ENCODE measurements around the gene SRBD1. TPM values are rescaled to one million over a fixed set of nuclear protein-coding genes. Genes with fewer than 3 reads are reported as not detected.
A peak's percentile ranks its signal among the peaks of the same experiment; 100 is the strongest.

SRBD1 gene
- total RNA-seq, 1 donor = 22.4 TPM

DNA sequence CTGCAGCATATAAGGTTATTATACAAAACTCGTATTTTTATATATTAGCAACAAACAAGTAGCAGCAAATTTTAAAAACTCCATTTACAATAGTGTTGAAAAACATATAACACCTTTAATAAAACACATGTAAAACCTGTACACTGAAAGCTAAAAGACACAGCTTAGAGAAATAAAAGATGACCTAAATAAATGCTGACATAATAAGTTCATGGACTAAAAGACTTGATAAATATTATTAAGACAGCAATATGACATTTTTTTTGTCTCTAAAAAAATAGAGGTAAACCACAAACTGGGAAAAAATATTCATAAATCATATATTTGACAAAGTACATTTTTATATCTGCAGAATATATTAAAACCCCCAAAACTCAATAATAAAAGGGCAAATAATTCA is 201.4 kb downstream of the SRBD1 start:
- TF ChIP-seq CTCF (IDR thresholded peaks at IDR 0.05; ENCODE audit: insufficient read depth, low read length) = no peak
- DNase-seq (ENCODE audit: low read depth) = no peak
- no peak overlapping the region for H3K4me3 ChIP-seq (ENCODE audit: low read depth, low read length)

DNA sequence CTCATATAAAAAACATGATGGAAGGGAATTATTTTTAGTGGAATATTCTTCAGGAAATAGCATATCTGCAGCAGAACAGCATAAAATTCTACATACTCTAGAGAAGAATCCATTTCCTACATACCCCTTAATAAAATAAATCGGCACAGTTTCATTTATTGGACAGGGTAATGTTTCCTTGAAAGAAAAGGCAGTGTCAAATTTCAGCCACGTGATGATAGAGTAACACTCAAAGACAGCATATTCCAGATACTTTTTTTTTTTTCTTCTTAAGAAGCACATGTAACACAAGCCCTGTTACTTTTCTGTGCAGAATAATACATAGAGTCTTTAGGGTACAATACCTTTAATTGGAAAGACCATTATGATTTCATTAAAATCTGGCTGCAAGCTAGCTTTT is 204.4 kb downstream of the SRBD1 start:
- no peak for TF ChIP-seq CTCF (IDR thresholded peaks at IDR 0.05; ENCODE audit: insufficient read depth, low read length)
- peak; percentile 47 for DNase-seq (ENCODE audit: low read depth)
- H3K4me3 ChIP-seq (ENCODE audit: low read depth, low read length) = no peak overlapping the region

GRCh38 chr2:45404807-45405297 is 206.2 kb downstream of the SRBD1 start:
- TF ChIP-seq CTCF (IDR thresholded peaks at IDR 0.05; ENCODE audit: insufficient read depth, low read length) = no peak
- H3K4me3 ChIP-seq (ENCODE audit: low read depth, low read length) = no peak overlapping the region
- DNase-seq (ENCODE audit: low read depth) = peak; percentile 37

DNA sequence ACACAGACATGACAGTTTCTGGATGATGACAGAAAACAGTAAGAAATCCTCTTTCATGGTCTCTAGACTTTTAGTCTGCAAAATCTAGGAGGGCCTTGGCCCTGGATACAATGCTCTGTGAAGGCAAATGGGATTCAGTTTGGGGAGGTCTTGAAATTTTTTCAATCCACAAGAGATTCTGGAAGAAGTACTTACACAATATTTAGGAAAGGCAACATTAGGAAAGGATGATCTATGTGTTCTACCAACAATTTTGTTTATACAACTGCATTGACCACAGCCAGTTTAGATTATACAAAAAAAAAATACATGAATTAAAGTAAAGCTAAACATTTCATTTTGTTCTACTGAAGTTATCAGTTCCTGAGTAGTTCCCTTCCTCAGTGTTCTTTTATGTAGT is 208.0 kb downstream of the SRBD1 start:
- H3K4me3 ChIP-seq (ENCODE audit: low read depth, low read length) = no peak overlapping the region
- DNase-seq (ENCODE audit: low read depth) = no peak
- no peak for TF ChIP-seq CTCF (IDR thresholded peaks at IDR 0.05; ENCODE audit: insufficient read depth, low read length)

DNA sequence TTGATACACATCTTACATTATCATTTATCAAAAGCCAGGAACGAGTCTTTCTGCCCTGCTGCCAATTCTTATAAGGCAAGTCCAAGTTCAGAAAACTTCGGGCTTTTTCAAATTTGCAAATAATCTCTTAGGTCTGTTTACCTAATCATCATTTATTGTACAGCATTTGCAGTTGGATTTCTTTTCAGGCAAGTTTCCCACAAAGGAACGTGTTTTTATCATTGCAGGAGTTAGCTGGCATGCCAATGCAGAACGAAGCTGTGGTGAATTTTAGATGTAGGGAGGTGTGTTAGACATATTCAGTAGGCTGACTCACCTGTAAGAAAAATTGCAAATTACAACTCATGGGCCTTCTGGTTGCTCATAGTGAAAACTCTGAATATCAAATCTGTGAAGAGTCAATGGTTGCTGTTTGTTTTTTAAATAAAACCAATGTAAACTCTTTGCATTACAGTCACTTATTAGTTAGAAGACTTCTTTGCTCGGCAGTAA is 209.6 kb downstream of the SRBD1 start:
- TF ChIP-seq CTCF (IDR thresholded peaks at IDR 0.05; ENCODE audit: insufficient read depth, low read length) = no peak

DNA sequence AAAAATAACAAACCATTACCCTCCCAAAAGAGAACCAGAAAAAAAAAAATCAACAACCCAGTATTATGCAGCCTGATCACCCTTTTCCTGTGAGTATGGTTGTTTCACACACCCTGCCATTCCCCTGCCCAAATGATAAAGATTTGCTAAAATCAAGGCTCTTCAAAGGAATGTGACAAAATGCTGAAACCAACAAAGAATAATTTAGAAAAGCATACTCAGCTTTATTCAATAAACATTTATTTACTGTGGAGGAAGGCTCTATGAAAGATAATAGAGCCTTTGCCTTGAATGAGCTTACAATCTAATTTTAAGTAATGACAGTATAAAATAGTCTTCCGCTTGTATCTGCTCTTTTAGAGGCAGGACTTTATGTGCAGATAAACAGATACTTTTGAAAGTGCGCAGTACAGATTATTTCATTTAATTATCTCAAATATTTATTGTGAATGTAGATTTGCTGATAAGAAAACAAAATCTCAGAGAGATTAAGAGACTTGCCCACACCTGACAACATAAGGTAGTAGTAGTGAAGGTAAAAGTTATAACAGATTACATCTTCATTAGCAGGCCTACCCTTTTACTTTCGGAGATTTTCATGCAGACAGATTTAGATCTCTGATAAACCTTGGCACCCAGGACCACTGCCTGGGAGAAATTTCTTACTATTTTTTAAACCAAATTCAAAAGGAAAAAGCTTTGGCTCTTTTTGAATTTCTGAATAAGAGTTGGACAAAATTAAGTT is 211.9 kb downstream of the SRBD1 start:
- DNase-seq (ENCODE audit: low read depth) = no peak
- no peak overlapping the region for H3K4me3 ChIP-seq (ENCODE audit: low read depth, low read length)
- TF ChIP-seq CTCF (IDR thresholded peaks at IDR 0.05; ENCODE audit: insufficient read depth, low read length) = no peak

More for the DNA sequence above, 209.6 kb downstream of the SRBD1 start:
- no peak overlapping the region for H3K4me3 ChIP-seq (ENCODE audit: low read depth, low read length)
- no peak for DNase-seq (ENCODE audit: low read depth)

Measured in fibroblast of the aortic adventitia (primary cell).